K562 (cell line): Measurements from ENCODE around the gene SMAD4.

Experiments used
- CEBPB ChIP-seq: fragments of 450-650 bp; IDR thresholded peaks from 2 replicates; pipeline ENCODE4 v1.6.1; 2016; ENCODE audit warnings: missing genetic modification characterization, missing compliant biosample characterization
- CTCF ChIP-seq, 3 experiments: IDR thresholded peaks in 2 of 3; conservative IDR thresholded peaks in 1 of 3; 2 replicates each; pipeline ENCODE4 v1.5.1; 2011 to 2012; ENCODE audit warnings: low read length in 3 of 3, mild to moderate bottlenecking in 3 of 3, control low read depth in 2 of 3, improper control_type of control experiment in 1 of 3, inconsistent platforms in 1 of 3, low read depth in 1 of 3, mixed read lengths in 1 of 3, moderate library complexity in 1 of 3; ENCODE audit not compliant: insufficient read depth in 2 of 3
- FOXM1 ChIP-seq, 2 experiments: fragments of 450-650 bp in 1 of 2; sonication (generic) in 1 of 2; formaldehyde crosslinking in 1 of 2; IDR thresholded peaks; 2 replicates each; pipeline versions ENCODE4 v1.6.1 to v1.9.0; 2017 to 2022; ENCODE audit warnings: low read depth in 2 of 2, mild to moderate bottlenecking in 2 of 2, missing genetic modification reagents in 1 of 2, moderate library complexity in 1 of 2
- FOXP4 ChIP-seq: sonication (generic); formaldehyde crosslinking; IDR thresholded peaks from 2 replicates; pipeline ENCODE4 v1.8.0; 2022; ENCODE audit warnings: mild to moderate bottlenecking, missing genetic modification reagents, borderline replicate concordance
- NFRKB ChIP-seq: fragments of 450-650 bp; IDR thresholded peaks from 2 replicates; pipeline ENCODE4 v1.6.1; 2016; ENCODE audit warnings: low read depth
- POLR2AphosphoS5 ChIP-seq: IDR thresholded peaks from 2 replicates; pipeline ENCODE4 v1.6.1; 2011; ENCODE audit warnings: mild to moderate bottlenecking, low read depth, low read length, moderate library complexity; ENCODE audit not compliant: control insufficient read depth, insufficient read depth
- POLR3A ChIP-seq: IDR thresholded peaks from 2 replicates; pipeline ENCODE4 v1.6.1; 2011; ENCODE audit warnings: borderline replicate concordance, mild to moderate bottlenecking, moderate library complexity; ENCODE audit not compliant: insufficient read length, insufficient read depth; ENCODE audit errors: extremely low read depth
- PREB ChIP-seq: sonication (generic); formaldehyde crosslinking; IDR thresholded peaks from 2 replicates; pipeline ENCODE4 v1.8.1; 2023; ENCODE audit warnings: mild to moderate bottlenecking, missing genetic modification reagents
- PRPF4 ChIP-seq: fragments of 200-400 bp; formaldehyde crosslinking; IDR thresholded peaks from one replicate; pipeline ENCODE4 v1.6.1; 2017; ENCODE audit warnings: low read length, low read depth, mild to moderate bottlenecking; ENCODE audit not compliant: insufficient read depth, poor library complexity, severe bottlenecking
- RAD21 ChIP-seq, 2 experiments: fragments of 250-450 bp in 1 of 2; fragments of 450-650 bp in 1 of 2; sonication (Bioruptor Pico) in 1 of 2; formaldehyde crosslinking in 1 of 2; IDR thresholded peaks in 1 of 2; conservative IDR thresholded peaks in 1 of 2; 2 replicates each; pipeline versions ENCODE4 v1.4.0 to v1.8.0; 2020 to 2022; ENCODE audit warnings: mild to moderate bottlenecking in 2 of 2, moderate library complexity in 1 of 2
- RBM39 ChIP-seq: fragments of 200-400 bp; formaldehyde crosslinking; optimal IDR thresholded peaks from 2 replicates; pipeline ENCODE3; 2018; ENCODE audit warnings: low read depth, low read length

GRCh38 chr18:51092117-51092516, 62.1 kb downstream of the SMAD4 start:
- TF ChIP-seq POLR3A (no peak), PRPF4 (no peak), FOXP4 (CRISPR knock-in tag) (no peak), RAD21 (CRISPR knock-in tag; conservative IDR thresholded peaks at IDR 0.05 in 1 of 2, IDR thresholded peaks at IDR 0.05 in 1 of 2) (no peak), CTCF (IDR thresholded peaks at IDR 0.05 in 2 of 3, conservative IDR thresholded peaks at IDR 0.05 in 1 of 3; ENCODE audit: insufficient read depth in 2 of 3, low read depth in 1 of 3, low read length in 3 of 3) (no peak), NFRKB (no peak), CEBPB (no peak), RBM39 (no peak), FOXM1 (IDR thresholded peaks at IDR 0.05; ENCODE audit: low read depth) (no peak), FOXM1 (CRISPR knock-in tag; IDR thresholded peaks at IDR 0.05; ENCODE audit: low read depth) (no peak), POLR2AphosphoS5 (no peak), PREB (CRISPR knock-in tag) (no peak)
